ENCODE results near the gene FSTL5. TPM values are rescaled to one million over a fixed set of nuclear protein-coding genes. Genes with fewer than 3 reads are reported as not detected.

Gene FSTL5
- total and polyA plus RNA-seq, 10 of the 15 experiments (the other 5 are each of a cell fraction or from before 2014, with no cell fraction given) = 0.04 to 2.4 (median 0.08) TPM; not detected in 4

GRCh38 chr4:161345741-161346140 lies 818.1 kb downstream of the FSTL5 start:
- Histone ChIP-seq H3K9me3 (replicated peaks; ENCODE audit: control insufficient read depth, insufficient read depth, low read length) (no peaks in the 10 kb centered on the region), H3K9ac (ENCODE audit: control insufficient read depth, insufficient read depth, low read length) (no peak overlapping the region), H4K20me1 (ENCODE audit: control insufficient read depth, insufficient read depth) (no peaks in the 10 kb centered on the region), H2AFZ (ENCODE audit: control insufficient read depth, low read depth, low read length) (no peak overlapping the region), H3K4me1 (ENCODE audit: control insufficient read depth, insufficient read depth, low read length) (no peaks in the 10 kb centered on the region), H3K4me3 (no peak overlapping the region), H3K36me3 (ENCODE audit: control insufficient read depth in 2 of 2, insufficient read depth in 2 of 2, low read length in 1 of 2) (no peaks in the 10 kb centered on the region), H3K79me2 (ENCODE audit: control insufficient read depth, insufficient read depth, low read length) (no peaks in the 10 kb centered on the region), H3K27me3 (replicated peaks in 1 of 2; ENCODE audit: control insufficient read depth in 2 of 2, insufficient read depth in 2 of 2, low read length in 1 of 2) (no peaks in the 10 kb centered on the region), H3K27ac (ENCODE audit: control insufficient read depth, insufficient read depth) (no peak overlapping the region), H3K4me2 (ENCODE audit: control insufficient read depth, insufficient read depth) (no peak overlapping the region)
- in situ Hi-C loops (cut with MboI) = no loop called here
- DNase-seq (ENCODE audit: low read depth, low spot score) (no peak), ATAC-seq (no peak), FAIRE-seq (no peak)
- TF ChIP-seq IKZF1 (conservative IDR thresholded peaks at IDR 0.05) (no peak), KAT2A (conservative IDR thresholded peaks at IDR 0.05; ENCODE audit: control insufficient read depth, low read depth, low read length) (no peak), POLR2AphosphoS5 (IDR thresholded peaks at IDR 0.05; ENCODE audit: low read length) (no peak), HDGF (IDR thresholded peaks at IDR 0.05) (no peak), CHD4 (IDR thresholded peaks at IDR 0.05) (no peak), STAT1 (conservative IDR thresholded peaks at IDR 0.05) (no peak), NR2C1 (IDR thresholded peaks at IDR 0.05) (no peak), IRF4 (IDR thresholded peaks at IDR 0.05; ENCODE audit: low read depth, low read length) (no peak)
- 0% methylated on average over 1 of the region's 1 CpG for WGBS (ENCODE audit: insufficient coverage, insufficient replicate concordance, low lambda C conversion rate, missing lambda C conversion rate)
- intact Hi-C loops (cut with micrococcal nuclease; ENCODE audit: unreplicated experiment) = no loop called here
- ChIA-PET POLR2A (no interaction called here), CTCF (interaction anchor here (0.7 kb wide), 1 partner anchor 14 kb away, joined by 3 read pairs; no protein-coding TSS in a partner anchor), SMC1A (ENCODE audit: uncharacterized antibody, unreplicated experiment) (interaction anchor here (0.6 to 2.8 kb wide), 9 partner anchors 9 to 305 kb away, joined by 3 to 10 read pairs (median 4); no protein-coding TSS in a partner anchor), RAD21 (ENCODE audit: unreplicated experiment) (interaction anchor here (1.0 to 1.8 kb wide), 2 partner anchors 38 to 88 kb away, joined by 3 to 5 read pairs; no protein-coding TSS in a partner anchor)
- BruUV-seq (replicated peaks) = no TSS peak

- H3K4me2 ChIP-seq (ENCODE audit: control insufficient read depth, insufficient read depth) = no peak overlapping the region
- ChIA-PET SMC1A (ENCODE audit: uncharacterized antibody, unreplicated experiment) (interaction anchor here (0.7 to 2.3 kb wide), 9 partner anchors 8 to 213 kb away, joined by 3 to 7 read pairs (median 3); no protein-coding TSS in a partner anchor), CTCF (interaction anchor here (1.0 to 1.4 kb wide), 2 partner anchors 24 to 86 kb away, joined by 3 to 4 read pairs; no protein-coding TSS in a partner anchor), RAD21 (ENCODE audit: unreplicated experiment) (interaction anchor here (0.7 to 1.5 kb wide), 3 partner anchors 9 to 36 kb away, joined by 3 to 4 read pairs (median 4); no protein-coding TSS in a partner anchor), POLR2A (no interaction called here)
- BruUV-seq (replicated peaks) = no TSS peak
- no peaks in the 10 kb centered on the region for H3K27me3 ChIP-seq (replicated peaks in 1 of 2; ENCODE audit: control insufficient read depth in 2 of 2, insufficient read depth in 2 of 2, low read length in 1 of 2)
- no peak overlapping the region for H3K27ac ChIP-seq (ENCODE audit: control insufficient read depth, insufficient read depth)
- no peak overlapping the region for H3K4me3 ChIP-seq
- H3K4me1 ChIP-seq (ENCODE audit: control insufficient read depth, insufficient read depth, low read length) = no peaks in the 10 kb centered on the region
- no peak overlapping the region for H3K9ac ChIP-seq (ENCODE audit: control insufficient read depth, insufficient read depth, low read length)
- FAIRE-seq (no peak), ATAC-seq (peak; percentile 30), DNase-seq (ENCODE audit: low read depth, low spot score) (no peak)
- no peaks in the 10 kb centered on the region for H3K79me2 ChIP-seq (ENCODE audit: control insufficient read depth, insufficient read depth, low read length)
- H2AFZ ChIP-seq (ENCODE audit: control insufficient read depth, low read depth, low read length) = no peak overlapping the region
- in situ Hi-C loops (cut with MboI) = no loop called here
- H3K36me3 ChIP-seq (ENCODE audit: control insufficient read depth in 2 of 2, insufficient read depth in 2 of 2, low read length in 1 of 2) = no peaks in the 10 kb centered on the region
- 0% methylated on average over 2 of the region's 2 CpGs for WGBS (ENCODE audit: insufficient coverage, insufficient replicate concordance, low lambda C conversion rate, missing lambda C conversion rate)
- intact Hi-C loops (cut with micrococcal nuclease; ENCODE audit: unreplicated experiment) = no loop called here
- H3K9me3 ChIP-seq (replicated peaks; ENCODE audit: control insufficient read depth, insufficient read depth, low read length) = no peaks in the 10 kb centered on the region
- H4K20me1 ChIP-seq (ENCODE audit: control insufficient read depth, insufficient read depth) = no peaks in the 10 kb centered on the region
- TF ChIP-seq ZNF217 (IDR thresholded peaks at IDR 0.05) (0 out of 2 replicates have a peak, but pooled peaks have one; percentile 1), IKZF1 (conservative IDR thresholded peaks at IDR 0.05) (0 out of 2 replicates have a peak, but pooled peaks have one; percentile 17), ZNF592 (IDR thresholded peaks at IDR 0.05) (peak; percentile 97), RB1 (IDR thresholded peaks at IDR 0.05; ENCODE audit: borderline replicate concordance) (no peak)
These were observed 820.2 kb downstream of the FSTL5 start for GRCh38 chr4:161343569-161343950.

Data from GM12878 (cell line).